ENCODE data around the gene KIF20A. TPM values are rescaled to one million over a fixed set of nuclear protein-coding genes. Genes with fewer than 3 reads are reported as not detected.
A peak's percentile ranks its signal among the peaks of the same experiment; 100 is the strongest.

Gene KIF20A
- total RNA-seq (1 to 10 TPM in 1 of 7 donors, under 1 TPM in 4, not detected in 2; 0.10 to 1.1 (median 0.34) TPM), polyA plus RNA-seq (1 to 10 TPM in 1 of 2 donors, under 1 TPM in 1; 0.47 to 3.1 TPM)
- long read RNA-seq, donor 1 = 0 reads
- long read RNA-seq, donor 2, transcript KIF20A-201 (19 exons, 3,201 nt) = major isoform, 6 of 7 reads
- long read RNA-seq, donor 2, partial matches to known transcripts = 0 of 7 reads
- long read RNA-seq, donor 2, other reads (novel, unspliced or antisense) = 0 of 7 reads
- long read RNA-seq, donor 3, partial matches to known transcripts = 0 of 1 reads
- long read RNA-seq, donor 3, other reads (novel, unspliced or antisense) = 0 of 1 reads

- intact Hi-C loops (cut with DNase I) = no loop called here
- peak within 1 kb of the TSS; percentile 5 to 88 for H3K27ac ChIP-seq
- H3K4me1 ChIP-seq (ENCODE audit: insufficient read depth) = peaks cover 5% of the 10 kb centered on the region
- no peaks in the 10 kb centered on the region for H3K27me3 ChIP-seq
- H3K9me3 ChIP-seq = no peaks in the 10 kb centered on the region
- H3K4me3 ChIP-seq = peak within 1 kb of the TSS; percentile 54
- WGBS, 3 donors = 0 to 1% (median 0%) methylated on average over 41 of the region's 41 CpGs
- DNase-seq = peak; percentile 88 to 96 (median 93)
- TF ChIP-seq EP300 (IDR thresholded peaks at IDR 0.05) (peak; percentile 36), POLR2A (IDR thresholded peaks at IDR 0.05) (peak; percentile 50), CTCF (IDR thresholded peaks at IDR 0.05) (no peak)
- H3K36me3 ChIP-seq = no peaks in the 10 kb centered on the region
Measured at GRCh38 chr5:138178516-138179276, at the start of gene KIF20A, which contains the start of gene BRD8. KIF20A (plus strand) TSS chr5:138179112; CDS start chr5:138179681, 569 bp downstream. BRD8 (minus strand) TSS chr5:138178630; CDS start chr5:138178614, 16 bp downstream.

DNA sequence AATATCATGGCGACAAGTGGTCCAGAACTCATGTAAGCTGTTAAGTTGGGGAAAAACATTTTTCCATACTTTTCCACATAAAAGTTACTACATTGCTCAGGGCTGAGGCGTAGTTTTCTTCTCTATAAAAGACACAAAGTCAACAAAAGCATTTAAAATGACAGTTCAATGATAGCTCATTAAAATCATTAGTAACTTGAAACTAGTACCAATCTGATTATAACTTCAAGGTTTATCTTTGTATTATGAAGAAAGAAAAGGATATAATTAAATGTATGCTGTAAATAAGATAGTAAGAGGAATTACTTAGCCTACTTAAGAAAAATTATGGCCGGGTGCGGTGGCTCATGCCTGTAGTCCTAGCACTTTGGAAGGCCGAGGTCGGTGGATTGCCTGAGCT is 49.6 kb upstream of the KIF20A start:
- Histone ChIP-seq H3K4me3 (no peak overlapping the region), H3K4me1 (ENCODE audit: insufficient read depth) (no peaks in the 10 kb centered on the region), H3K27me3 (no peaks in the 10 kb centered on the region), H3K27ac (no peak overlapping the region), H3K36me3 (no peaks in the 10 kb centered on the region), H3K9me3 (no peaks in the 10 kb centered on the region)
- TF ChIP-seq EP300 (IDR thresholded peaks at IDR 0.05) (no peak), POLR2A (IDR thresholded peaks at IDR 0.05) (no peak), CTCF (IDR thresholded peaks at IDR 0.05) (no peak)
- 92 to 95% (median 93%) methylated on average over 6 of the region's 6 CpGs for whole genome bisulfite sequencing, 3 donors
- intact Hi-C loops (cut with DNase I) = loop anchor here in 2 of 4 donors (5.0 to 10.0 kb wide), 2 partner anchors 47 to 55 kb away; partner anchors contain the start of gene WNT8A (in 1 of the 2)
- no peak for DNase-seq

GRCh38 chr5:138132543-138132942 is 46.4 kb upstream of the KIF20A start:
- no peak overlapping the region for H3K4me3 ChIP-seq
- no peak for DNase-seq
- WGBS, 3 donors = 86 to 90% (median 90%) methylated on average over 7 of the region's 7 CpGs
- no peaks in the 10 kb centered on the region for H3K27me3 ChIP-seq
- intact Hi-C loops (cut with DNase I) = loop anchor here in 3 of 4 donors (2.0 to 10.0 kb wide), 4 partner anchors 55 to 358 kb away; no protein-coding TSS in a partner anchor
- H3K9me3 ChIP-seq = no peaks in the 10 kb centered on the region
- no peaks in the 10 kb centered on the region for H3K4me1 ChIP-seq (ENCODE audit: insufficient read depth)
- no peak for TF ChIP-seq EP300 (IDR thresholded peaks at IDR 0.05)
- TF ChIP-seq POLR2A (IDR thresholded peaks at IDR 0.05) = no peak
- TF ChIP-seq CTCF (IDR thresholded peaks at IDR 0.05) = no peak
- H3K27ac ChIP-seq = no peak overlapping the region
- no peaks in the 10 kb centered on the region for H3K36me3 ChIP-seq

DNA sequence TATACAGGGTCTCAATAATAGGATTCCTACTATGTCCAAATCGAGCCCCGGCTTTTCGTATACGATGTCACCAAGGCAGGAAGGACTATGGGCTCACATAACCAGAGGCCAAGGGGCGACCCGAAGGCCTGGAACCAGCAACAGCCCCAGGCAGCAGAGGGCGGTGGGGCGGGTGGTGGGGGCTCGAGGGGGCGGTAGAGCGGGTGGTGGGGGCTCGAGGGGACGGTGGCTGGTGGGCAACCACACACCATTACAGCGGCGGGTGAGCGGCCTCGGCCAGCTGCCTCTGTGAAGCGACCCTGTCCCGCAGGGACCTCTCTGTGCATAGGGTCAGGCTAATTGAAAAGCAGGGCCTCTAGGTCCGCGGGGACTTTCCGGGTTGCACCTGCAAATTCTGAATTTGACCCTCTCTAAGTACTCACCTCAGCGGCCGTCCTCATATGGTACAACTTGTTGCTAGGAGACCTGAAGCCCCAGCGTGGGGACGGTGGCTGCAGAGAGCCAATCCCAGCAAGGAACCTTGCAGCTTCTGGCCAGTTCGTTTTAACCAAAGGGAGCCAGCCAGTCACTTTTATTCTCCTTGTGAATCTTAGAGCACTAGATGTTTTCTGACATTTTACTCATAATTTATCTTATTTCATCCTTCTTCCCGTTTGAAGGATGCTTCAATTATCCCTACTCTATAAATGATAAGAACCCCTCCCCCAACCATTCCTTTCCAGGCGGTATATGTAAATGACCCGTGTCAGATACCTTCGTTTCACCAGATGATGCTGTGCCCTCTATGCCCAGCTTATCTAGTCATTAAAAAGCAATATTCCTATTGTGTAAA is 39.7 kb upstream of the KIF20A start, which contains the start of gene NME5:
Gene NME5, minus strand, starts transcription at position 480 of the 832 bp plus-strand sequence. CDS start 648 bp downstream, outside the sequence.
- H3K27me3 ChIP-seq = no peaks in the 10 kb centered on the region
- TF ChIP-seq POLR2A (IDR thresholded peaks at IDR 0.05) (no peak), EP300 (IDR thresholded peaks at IDR 0.05) (no peak), CTCF (IDR thresholded peaks at IDR 0.05) (no peak)
- DNase-seq = peak; percentile 57 to 82 (median 70)
- no peaks in the 10 kb centered on the region for H3K9me3 ChIP-seq
- intact Hi-C loops (cut with DNase I) = loop anchor here in 2 of 4 donors (5.0 to 10.0 kb wide), 2 partner anchors 362 to 364 kb away; no protein-coding TSS in a partner anchor
- H3K4me1 ChIP-seq (ENCODE audit: insufficient read depth) = no peaks in the 10 kb centered on the region
- H3K4me3 ChIP-seq = peak within 1 kb of the TSS; percentile 41
- no peak within 1 kb of the TSS for H3K27ac ChIP-seq
- WGBS, 3 donors = 2 to 4% (median 3%) methylated on average over 31 of the region's 31 CpGs
- H3K36me3 ChIP-seq = no peaks in the 10 kb centered on the region

Data from ovary (tissue), 10 donors.